RWPE2 (cell line): ENCODE results near the gene ZNF160.

Source experiments
- ATAC-seq: fragments of 200-7000 bp; cut with Tn5 transposase; 3 replicates; pipeline ENCODE4 v1.9.1; 2021; ENCODE audit warnings: low read depth
- DNase-seq: peaks from one replicate; pipeline ENCODE4 v3.0.0-alpha.2; 2020; ENCODE audit warnings: low spot score
- H3K27ac ChIP-seq: fragments of 450-650 bp; 2 replicates; pipeline ENCODE4 v1.5.1; 2017; ENCODE audit warnings: mild to moderate bottlenecking; ENCODE audit not compliant: poor library complexity, severe bottlenecking
- H3K27me3 ChIP-seq: fragments of 250-450 bp; sonication (Bioruptor Pico); 2 replicates; pipeline ENCODE4 v1.5.1; 2021; ENCODE audit warnings: mild to moderate bottlenecking, moderate library complexity; ENCODE audit not compliant: insufficient read depth, poor library complexity, severe bottlenecking
- H3K36me3 ChIP-seq: fragments of 250-450 bp; sonication (Bioruptor Pico); 2 replicates; pipeline ENCODE4 v1.5.1; 2020; ENCODE audit warnings: low read depth, mild to moderate bottlenecking, moderate library complexity
- H3K4me1 ChIP-seq: fragments of 250-450 bp; sonication (Bioruptor Pico); 2 replicates; pipeline ENCODE4 v1.5.1; 2021; ENCODE audit warnings: mild to moderate bottlenecking, moderate library complexity; ENCODE audit not compliant: insufficient read depth, poor library complexity, severe bottlenecking
- H3K4me3 ChIP-seq: fragments of 250-450 bp; sonication (Bioruptor Pico); 2 replicates; pipeline ENCODE4 v1.5.1; 2021; ENCODE audit warnings: mild to moderate bottlenecking, moderate library complexity; ENCODE audit not compliant: severe bottlenecking
- H3K9me3 ChIP-seq: fragments of 250-450 bp; sonication (Bioruptor Pico); 2 replicates; pipeline ENCODE4 v1.5.1; 2021; ENCODE audit warnings: mild to moderate bottlenecking, moderate library complexity; ENCODE audit not compliant: severe bottlenecking
- TF ChIP-seq, protein P1 (sequence below): fragments of 450-650 bp; IDR thresholded peaks from one replicate; pipeline ENCODE4 v1.5.1; 2017; ENCODE audit warnings: mild to moderate bottlenecking, moderate library complexity; ENCODE audit not compliant: poor library complexity, severe bottlenecking

ZNF160 gene

GRCh38 chr19:53103234-53104203 is at the start of gene ZNF160:
Gene ZNF160 (minus strand): TSS chr19:53103422. CDS start chr19:53086276, 17,146 bp downstream.
- peak; percentile 94 for DNase-seq
- Histone ChIP-seq H3K4me1 (peaks cover 7% of the 10 kb centered on the region), H3K4me3 (peak within 1 kb of the TSS; percentile 60), H3K36me3 (peaks cover 19% of the 10 kb centered on the region), H3K9me3 (no peaks in the 10 kb centered on the region), H3K27ac (peak within 1 kb of the TSS; percentile 59), H3K27me3 (no peaks in the 10 kb centered on the region)
- TF ChIP-seq, protein P1, sequence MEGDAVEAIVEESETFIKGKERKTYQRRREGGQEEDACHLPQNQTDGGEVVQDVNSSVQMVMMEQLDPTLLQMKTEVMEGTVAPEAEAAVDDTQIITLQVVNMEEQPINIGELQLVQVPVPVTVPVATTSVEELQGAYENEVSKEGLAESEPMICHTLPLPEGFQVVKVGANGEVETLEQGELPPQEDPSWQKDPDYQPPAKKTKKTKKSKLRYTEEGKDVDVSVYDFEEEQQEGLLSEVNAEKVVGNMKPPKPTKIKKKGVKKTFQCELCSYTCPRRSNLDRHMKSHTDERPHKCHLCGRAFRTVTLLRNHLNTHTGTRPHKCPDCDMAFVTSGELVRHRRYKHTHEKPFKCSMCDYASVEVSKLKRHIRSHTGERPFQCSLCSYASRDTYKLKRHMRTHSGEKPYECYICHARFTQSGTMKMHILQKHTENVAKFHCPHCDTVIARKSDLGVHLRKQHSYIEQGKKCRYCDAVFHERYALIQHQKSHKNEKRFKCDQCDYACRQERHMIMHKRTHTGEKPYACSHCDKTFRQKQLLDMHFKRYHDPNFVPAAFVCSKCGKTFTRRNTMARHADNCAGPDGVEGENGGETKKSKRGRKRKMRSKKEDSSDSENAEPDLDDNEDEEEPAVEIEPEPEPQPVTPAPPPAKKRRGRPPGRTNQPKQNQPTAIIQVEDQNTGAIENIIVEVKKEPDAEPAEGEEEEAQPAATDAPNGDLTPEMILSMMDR = no peak
- peak; percentile 91 for ATAC-seq

- Histone ChIP-seq H3K36me3 (peaks cover 42% of the 10 kb centered on the region), H3K4me3 (no peak overlapping the region), H3K9me3 (peaks cover 28% of the 10 kb centered on the region), H3K27ac (no peak overlapping the region), H3K27me3 (no peaks in the 10 kb centered on the region), H3K4me1 (no peaks in the 10 kb centered on the region)
- DNase-seq (no peak), ATAC-seq (no peak)
- TF ChIP-seq, protein P1 = no peak
These were observed 44.4 kb upstream of the ZNF160 start for GRCh38 chr19:53147645-53148044.

DNA sequence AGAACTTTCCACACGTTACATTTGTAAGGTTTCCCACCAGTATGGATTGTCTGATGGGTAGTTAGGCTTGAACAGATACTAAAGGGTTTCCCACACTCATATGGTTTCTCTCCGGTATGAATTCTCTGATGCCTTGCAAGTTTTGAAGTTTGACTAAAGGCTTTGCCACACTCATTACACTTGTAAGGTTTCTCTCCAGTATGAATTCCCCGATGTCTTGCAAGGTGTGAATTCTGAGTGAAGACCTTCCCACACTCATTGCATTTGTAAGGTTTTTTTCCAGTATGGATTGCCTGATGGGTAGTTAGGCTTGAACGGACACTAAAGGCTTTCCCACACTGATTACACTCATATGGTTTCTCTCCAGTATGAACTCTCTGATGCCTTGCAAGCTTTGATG is 37.1 kb upstream of the ZNF160 start:
- Histone ChIP-seq H3K27me3 (no peaks in the 10 kb centered on the region), H3K9me3 (peaks cover 39% of the 10 kb centered on the region), H3K4me1 (no peaks in the 10 kb centered on the region), H3K36me3 (peaks cover 34% of the 10 kb centered on the region), H3K4me3 (no peak overlapping the region), H3K27ac (no peak overlapping the region)
- ATAC-seq = no peak
- no peak for DNase-seq
- TF ChIP-seq, protein P1 = no peak

DNA sequence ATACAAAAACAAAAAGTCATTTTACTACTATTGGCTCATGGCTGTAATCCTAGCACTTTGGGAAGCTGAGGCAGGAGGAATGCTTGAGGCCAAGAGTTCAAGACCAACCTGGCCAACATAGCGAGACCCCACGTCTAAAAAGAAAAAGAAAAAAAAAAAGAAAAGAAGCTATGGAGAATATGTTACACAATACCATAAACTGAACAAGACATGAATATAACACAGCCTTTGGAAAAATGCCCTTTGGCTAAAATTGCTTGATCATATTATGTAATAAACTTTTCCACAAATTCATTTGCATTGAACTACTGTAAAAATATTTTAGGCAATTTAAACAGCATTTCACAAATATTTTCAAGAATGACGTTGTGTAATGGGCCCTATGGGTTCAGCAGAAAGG is 33.2 kb upstream of the ZNF160 start:
- DNase-seq = no peak
- no peak overlapping the region for H3K27ac ChIP-seq
- ATAC-seq = no peak
- TF ChIP-seq, protein P1 = no peak
- H3K4me1 ChIP-seq = no peaks in the 10 kb centered on the region
- no peaks in the 10 kb centered on the region for H3K27me3 ChIP-seq
- H3K4me3 ChIP-seq = no peak overlapping the region
- H3K9me3 ChIP-seq = peaks cover 20% of the 10 kb centered on the region
- H3K36me3 ChIP-seq = peaks cover 3% of the 10 kb centered on the region
